DMS53 treated with DMSO at 0.1 percent for 48 hours (cell line): ENCODE data around the gene MFSD1.
"Not testable (repeated sequence)": the region's sequence is repeated elsewhere in the genome, so short reads cannot be mapped to it uniquely, and the experiment has no call there.

Experiments used
- DNase-seq: peaks from one replicate; lab custom pipeline; 2025; ENCODE audit not compliant: unreplicated experiment; lab: John Stamatoyannopoulos, UW

MFSD1 gene

DNA sequence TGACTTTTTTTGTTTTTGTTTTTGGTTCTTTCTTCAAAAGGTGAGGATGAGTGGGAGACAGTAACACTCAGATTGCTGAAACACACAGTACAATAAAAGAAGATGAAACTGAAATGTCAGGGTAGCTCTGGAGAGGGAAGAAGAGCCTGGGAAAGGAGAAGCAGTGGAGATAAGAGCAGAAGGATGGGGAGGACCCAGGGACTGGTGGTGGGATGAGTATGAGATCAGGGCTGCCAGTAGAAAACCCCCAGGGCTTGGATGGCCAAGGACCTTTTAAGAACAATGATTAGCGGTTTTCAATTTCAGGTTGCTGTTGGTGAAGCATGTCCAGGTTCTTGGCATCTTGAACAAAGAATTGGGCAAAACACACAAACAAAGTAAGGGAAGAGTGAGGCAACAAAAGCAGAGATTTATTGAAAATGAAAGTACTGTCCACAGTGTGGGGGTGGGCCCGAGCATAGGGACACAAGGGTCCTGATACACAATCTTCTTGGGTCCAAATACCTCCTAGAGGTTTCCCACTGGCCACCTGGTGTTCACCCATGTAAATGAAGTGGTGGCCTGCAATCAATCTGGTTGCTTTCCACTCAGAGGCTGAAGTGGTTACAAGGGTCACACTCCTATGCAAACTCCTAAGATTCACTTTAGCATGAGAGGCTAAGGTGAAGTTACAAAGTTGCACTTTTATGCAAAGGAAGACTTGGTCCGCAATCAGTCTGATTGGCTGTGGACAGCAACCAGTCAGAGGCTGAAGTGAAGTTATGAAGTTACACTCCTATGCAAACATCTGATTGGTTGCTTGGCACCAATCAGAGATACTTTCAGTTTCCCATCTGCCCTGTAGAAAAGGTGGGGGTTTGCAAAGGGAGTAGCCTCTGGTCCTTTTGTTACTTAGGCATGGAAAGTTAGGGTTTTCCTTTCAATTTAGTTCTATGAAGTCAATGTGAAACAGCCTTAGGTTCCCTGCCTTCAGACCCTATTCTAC, 26.1 kb upstream of the MFSD1 start:
- DNase-seq, result no peak

DNA sequence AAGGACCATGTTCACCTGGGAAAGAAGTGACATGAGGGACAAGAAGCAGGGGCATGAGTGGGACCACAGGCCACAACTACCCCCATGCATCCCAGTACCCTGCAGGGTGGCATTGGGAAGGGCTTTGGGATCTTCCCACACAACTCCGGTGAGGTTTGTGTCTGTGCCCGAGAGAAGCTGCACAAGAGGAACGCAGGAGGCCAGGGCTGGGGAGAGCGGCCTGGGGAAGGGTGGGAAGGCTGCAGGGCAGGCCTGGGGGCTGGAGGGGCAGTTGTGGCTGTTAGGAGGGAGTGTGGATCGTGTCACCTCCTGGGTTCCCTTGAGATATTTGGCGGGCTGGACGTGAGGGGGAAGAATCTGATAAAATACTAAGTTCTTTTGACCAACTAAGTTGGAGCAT, 25.3 kb upstream of the MFSD1 start:
- no peak for DNase-seq

DNA sequence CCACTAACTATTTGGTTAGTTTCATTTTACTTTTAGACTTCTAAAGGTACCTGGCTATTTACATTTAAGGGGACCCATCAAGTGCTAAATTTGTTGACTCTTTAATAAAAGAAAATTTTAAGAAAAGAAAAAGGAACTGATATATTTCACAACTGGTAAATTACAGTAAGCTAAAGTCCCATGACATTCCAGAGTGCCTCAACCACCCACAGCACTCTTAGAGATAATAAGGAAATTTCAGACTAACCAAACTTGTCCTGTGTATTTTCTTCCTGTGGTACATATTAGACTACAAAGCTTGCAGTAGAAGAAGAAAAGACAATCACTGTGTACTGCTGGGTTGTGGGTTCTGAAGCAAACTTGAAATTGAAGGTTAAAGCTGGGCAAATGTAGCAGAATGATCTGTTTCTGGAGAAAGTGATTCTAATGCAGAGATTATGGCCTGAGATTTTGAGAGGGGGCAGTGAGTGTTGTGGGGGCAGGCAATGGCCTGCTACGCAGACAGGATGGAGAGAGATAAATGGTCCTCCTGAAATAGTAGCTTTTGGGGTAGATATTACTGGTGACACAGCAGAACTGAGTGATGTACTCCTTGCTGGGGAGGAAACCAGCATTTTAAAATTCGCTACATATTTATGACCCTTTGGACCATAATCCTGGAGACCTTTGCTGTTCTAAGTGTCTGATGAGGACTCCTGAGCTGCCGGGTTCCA, 24.5 kb upstream of the MFSD1 start:
- no peak for DNase-seq

DNA sequence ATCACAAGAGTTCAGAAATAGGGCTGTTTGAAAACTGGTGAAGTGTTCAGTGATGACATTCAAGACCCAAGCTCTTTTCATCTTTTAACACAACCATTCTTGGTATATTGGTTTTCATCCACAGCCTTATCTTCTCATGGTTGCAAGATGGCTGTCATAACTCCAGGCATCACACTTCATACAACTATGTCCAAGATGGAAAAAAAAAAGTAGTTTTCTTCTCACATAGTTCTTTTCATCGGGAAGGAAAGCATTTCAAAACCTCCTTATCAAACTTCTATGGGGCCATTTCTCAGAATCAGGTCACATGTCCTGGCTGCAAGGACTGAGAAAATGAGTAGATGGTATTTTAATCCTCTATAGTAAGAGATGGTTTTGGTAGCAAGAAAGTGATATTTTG, 21.1 kb upstream of the MFSD1 start:
- DNase-seq, result no peak

DNA sequence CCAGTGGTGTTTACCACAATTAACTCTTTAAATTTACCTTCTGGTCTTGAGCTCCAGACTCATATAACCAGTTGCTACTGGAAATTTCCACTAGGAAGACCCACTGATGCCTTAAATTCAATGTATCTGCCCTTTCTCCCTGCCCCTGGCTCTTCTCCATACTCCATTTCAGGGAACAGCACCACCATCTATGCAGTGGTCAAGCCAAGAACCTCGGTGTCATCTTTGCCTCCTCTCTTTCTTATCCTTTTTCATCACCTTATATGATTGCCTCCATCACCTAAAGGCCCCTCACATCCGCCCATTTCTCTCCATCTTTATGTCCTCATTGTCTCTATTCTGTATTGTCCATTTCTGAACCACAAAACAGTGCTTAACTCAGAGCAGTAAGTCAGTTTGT, 20.7 kb upstream of the MFSD1 start:
- no peak for DNase-seq

DNA sequence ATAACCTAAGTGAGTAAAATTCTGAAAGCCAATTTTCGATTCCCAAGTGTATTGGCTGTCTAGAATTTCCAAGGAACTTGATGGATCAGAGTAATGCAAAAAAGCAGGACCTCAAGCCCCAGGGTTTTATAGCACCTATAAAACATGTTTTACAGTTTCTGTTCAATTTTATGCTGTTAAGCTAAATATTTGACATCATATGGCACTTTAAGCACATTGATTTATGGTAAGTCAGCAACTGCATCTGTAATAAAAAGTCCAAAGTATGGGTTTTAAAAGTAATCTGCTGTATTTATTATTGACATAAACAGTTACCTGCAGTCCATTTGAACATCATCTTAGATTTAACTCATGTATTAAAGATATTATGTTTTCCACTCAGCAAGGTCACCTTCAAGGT, 20.0 kb upstream of the MFSD1 start:
- DNase-seq, result no peak

DNA sequence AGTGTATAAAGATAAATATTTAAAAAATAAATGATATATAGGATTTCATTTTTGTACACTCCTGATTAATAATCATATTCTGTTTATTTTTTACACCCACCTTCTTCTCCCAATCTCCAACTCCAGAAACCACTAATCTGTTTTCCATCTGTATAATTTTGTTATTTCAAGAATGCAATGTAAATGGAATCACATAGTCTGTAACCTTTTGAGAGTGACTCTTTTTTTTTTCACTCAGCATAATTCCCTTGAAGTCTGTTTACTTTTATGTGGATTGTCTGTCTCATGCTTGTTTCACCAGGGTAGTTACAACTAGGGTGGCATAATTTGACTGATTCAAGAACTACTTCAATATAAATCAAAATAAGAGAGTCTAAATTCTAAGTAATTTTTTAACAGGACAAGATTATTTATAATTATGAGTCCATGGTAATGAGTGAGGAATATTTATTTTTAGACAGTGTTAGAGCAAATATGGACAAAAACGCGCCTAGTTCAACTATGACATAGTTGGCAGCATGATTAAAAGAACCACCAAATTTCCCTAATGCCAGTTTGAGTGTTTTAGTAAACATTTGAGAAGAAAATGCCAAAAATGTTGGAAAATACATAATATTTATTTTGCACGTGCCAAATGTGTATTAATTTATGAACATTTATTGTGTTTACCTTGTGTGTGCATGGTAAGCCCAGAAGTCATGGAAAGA, 19.4 kb upstream of the MFSD1 start:
- DNase-seq, result no peak

DNA sequence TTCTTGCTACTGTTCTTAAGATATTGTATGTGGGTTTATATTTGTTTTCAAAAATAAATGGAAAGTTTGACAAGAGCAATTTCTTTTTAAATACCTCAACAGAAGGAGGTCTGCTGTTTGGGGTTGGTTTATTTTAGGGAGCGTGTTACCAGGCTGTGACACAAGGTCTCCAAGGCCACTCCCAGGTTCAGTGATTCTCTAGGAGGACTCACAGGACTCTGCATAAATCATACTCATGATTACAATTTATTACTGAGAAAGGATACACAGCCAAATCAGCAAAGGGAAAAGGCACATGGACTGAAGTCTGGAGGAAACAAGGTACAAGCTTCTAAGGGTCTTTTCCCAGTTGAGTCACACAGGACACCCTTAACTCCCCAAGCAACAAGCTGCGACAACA, 18.8 kb upstream of the MFSD1 start:
- no peak for DNase-seq

DNA sequence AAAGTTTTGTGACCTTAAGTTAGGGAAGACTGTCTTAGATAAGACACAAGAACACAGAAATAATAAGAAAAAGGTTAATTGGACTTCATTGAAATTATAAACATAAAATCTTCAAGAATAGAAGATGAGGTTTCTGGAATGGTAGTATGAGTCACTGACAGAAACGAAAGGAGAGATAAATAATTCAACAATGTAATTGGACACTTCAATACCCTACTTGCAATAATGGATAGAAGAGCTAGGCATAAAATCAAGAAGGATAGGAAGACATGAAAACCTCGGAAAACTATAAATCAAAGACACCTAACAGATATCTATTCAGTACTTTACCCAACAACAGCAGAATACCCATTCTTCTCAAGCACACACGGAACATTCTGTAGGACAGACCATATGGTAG, 15.9 kb upstream of the MFSD1 start:
- no peak for DNase-seq

DNA sequence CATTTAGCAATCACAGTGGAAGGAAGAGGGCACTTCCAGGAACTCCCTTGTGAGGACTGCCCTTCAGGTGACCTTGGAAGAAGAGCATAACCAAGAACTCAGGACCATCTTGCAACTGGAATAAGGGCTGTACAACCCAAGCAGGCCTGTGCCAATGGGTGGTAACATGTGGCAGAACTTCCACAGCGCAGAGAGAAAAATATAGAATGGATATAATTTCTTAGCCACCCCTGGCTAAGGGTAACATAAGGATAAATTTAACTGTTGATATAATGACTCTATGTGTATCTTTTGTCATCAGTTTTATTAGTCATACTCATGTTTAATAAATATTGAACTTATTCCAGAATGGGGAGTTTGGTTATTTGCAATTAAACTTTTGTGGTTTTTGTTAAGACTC, 13.4 kb upstream of the MFSD1 start:
- no peak for DNase-seq

DNA sequence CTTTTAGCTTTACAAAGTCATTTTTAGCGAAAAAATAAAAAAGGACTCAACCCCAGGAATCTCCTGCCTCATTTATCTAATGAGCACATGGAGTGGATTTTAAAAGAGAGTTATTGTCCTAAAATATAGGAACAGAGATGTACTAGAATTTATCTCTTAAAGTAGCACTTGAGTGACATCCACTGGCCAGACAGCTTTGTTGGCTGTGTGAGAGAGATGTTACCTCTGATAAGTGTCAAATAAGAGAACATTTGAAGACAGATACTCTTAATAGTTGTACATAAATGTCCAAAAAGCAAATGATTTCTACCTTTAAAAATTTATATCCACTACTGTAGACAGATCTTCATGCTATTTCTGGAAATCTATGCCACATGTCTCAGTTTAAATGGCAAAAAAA, 12.3 kb upstream of the MFSD1 start:
- DNase-seq, result peak; percentile 31

DNA sequence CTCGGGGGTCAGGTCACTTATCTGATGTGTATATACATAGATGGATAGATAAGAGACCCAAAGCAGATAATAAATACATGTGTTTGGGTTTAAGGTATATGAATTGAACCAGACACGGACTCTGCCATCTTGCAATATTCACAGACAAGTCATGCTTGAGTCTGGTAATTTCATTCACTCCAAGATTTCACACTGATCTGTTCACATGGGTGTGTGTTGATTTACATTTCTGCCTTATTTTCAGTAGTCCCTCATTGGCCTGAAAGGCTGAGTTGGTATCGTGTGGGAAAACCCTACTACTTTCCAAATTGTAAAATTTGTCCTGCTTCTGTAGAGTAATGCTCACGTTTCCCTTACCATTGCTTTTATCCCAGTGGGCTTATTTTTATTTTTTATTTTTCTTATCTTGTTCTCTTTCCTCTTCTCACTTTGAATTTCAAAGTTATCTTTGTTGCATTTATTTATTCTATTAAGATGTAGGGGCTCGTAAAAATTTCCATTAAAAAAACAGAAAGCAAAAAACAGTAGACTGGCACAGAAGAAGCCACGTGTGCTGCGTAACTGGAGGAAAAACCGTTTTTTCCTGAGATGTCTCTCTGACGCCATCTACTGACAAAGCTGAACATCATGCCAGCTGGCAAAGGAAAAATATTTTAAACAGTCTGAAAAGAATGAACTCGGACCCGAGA, 10.8 kb upstream of the MFSD1 start:
- DNase-seq, result peak; percentile 42

DNA sequence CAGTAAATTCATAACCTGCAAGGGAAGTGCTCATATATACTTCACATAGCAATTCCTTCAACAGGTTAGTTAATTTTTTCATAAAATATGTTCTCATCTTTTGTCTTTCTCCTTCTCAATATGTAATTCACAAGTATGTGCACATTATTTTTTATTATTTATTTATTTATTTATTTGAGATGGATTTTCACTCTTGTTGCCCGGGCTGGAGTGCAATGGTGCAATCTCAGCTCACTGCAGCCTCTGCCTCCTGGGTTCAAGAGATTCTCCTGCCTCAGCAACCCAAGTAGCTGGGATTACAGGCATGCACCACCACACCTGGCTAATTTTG, 10.3 kb upstream of the MFSD1 start:
- not testable (repeated sequence) for DNase-seq

DNA sequence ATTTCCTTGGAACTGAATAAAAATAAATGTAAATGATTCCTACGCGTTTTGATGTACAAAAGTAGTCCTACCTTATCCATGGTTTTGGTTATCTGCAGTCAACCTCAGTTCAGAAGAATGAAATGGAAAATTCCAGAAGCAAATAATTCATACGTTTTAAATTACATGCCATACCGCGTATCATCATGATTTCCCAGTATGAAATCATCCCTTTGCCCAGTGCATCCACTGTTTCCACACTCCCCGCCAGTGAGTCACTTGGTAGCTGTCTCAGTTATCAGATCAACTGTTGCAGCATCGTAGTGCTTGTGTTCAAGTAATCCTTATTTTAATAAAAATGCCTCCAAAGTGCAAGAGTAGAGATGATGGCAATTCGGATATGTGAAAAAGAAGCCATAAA, 9.1 kb upstream of the MFSD1 start:
- DNase-seq, result no peak

DNA sequence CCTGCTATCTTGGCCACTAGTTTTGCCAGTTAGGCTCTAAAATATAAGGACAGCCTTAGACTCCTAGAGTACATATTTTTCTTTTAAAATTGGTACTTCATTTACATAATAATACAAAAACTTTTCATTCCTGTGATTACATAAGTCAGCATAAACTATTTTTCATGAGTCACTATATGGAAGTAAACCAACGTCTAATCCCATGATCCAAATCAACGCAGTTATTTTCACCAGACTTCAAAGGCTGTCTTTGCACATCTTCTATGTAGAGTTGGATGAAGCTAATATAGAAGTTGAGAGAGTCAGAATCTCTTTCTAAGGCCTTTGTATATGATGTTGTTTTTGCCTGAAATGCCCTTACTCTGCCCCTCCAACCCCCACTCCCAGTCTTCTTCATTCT, 7.6 kb upstream of the MFSD1 start:
- DNase-seq, result no peak

DNA sequence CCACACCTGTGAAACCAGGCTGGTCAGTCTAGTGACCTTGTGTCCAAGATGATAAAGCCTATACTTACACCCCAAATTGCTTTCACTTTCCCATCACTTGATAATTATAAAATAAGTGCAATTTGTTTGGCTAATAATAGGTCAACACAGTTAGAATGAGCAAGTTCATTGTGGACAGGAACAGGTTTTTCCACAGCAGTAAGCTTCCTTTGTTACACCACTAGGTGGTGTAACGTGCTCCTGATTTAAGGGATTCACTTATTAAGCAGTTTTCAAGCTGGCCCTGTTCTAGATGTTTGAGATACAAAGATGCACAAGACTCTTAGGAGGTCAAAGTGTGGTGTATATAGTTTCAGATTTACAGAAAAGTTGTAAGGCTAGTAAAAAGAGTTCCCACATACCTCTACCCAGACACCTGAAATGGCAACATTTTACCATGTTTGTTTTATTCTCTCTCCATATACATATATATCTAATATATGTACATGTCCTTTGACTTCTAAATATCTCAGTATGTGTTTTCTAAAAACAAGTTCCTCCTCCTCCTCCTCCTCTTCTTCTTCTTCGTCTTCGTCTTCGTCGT, 6.8 kb upstream of the MFSD1 start:
- peak; percentile 45 for DNase-seq

DNA sequence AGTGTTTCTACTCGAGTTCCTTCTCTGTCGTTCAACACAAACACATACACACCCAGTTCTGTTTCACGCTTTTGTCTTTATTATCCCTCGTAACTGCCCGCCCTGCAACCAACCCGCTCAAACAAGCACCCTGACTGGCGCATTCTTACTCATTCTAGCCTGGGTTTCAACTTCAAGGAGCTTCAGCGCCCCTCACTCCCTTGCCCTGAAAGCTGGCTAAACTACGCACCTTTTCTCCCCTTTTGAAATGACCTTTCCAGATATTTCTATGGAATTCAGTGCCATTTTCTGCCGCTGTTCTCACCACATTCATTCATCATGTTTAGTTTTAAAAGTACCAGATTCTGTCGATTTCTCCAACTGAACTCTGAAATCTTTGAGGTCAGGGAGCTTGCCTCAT, 653 bp upstream of the MFSD1 start:
- no peak for DNase-seq

DNA sequence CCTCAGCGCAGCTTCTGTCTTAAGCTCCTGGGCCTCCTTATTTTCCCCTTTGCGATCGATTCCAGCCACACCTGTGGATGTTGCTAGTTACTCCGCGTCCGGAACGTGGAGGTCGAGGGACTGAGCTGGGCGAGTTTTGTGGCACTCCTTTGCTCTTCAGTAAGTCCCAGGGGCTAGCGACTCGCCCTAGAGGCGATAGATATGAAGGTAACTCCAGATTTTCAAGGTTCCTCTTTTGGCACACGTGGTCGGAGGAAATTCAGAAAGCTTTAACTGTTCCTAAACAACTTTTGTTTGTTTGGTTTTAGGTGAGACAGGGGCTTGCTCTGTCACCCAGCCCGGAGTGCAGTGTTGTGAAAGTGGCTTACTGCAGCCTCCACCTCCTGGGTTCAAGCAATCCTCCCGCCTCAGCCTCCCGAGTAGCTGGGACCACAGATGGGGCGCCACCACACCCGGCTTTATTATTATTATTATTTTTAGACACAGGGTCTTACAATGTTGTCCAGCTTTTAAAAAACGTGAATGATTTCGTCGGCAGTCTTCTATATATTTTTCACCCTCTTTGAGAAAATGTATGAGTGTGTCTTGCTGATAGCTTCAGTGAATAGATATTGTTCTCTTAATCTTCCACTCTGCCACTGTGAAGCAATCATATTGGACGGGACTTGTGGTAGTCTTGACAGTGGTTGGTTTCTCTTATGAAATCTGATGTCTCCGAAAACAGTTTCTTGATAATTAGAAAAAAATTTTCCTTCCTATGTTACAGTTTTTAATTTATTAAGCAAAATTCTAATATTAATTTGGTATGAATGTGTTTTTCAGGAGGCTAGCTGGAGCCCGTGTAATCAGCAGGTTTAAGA, 785 bp downstream of the MFSD1 start:
- DNase-seq, result peak; percentile 0

DNA sequence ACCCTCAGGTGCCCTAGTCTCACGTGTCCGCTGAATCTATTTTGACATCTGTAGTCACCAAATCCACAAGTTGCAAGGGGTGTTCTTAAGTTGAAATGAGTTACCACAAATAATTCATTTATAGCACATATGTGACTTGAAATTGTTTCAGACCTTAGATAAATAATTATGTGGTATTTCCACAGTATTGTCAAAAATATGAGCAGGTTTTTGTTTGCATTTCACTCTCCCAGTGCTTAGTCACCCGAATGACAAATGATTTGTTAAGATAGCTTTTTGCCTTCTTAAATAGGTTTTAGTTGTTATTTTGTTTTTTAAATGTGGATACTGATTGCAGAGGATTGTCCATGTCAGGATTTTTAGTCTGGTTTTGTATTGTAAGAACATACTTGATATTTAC, 2.6 kb downstream of the MFSD1 start:
- DNase-seq, result no peak

DNA sequence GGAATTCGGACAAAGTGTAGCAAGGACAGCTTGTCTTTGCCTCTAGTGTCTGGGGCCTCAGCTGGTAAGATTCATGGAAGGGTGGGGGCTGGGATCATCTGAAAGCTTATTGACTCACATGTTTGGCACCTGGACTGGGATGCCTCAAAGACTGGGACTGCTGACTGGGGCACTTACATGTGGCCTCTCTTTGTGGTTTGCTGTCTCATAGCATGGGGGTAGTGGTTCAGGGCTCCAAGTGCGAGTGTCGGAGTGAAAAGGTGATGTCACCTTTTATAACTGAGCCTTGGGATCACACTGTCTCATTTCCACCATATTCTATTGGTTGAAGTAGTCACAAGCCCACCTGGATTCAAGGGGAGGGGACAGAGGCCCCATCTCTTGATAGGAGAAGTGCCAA, 6.8 kb downstream of the MFSD1 start:
- no peak for DNase-seq
